H1 (cell line): ENCODE data around the gene ASIC5. TPM values are rescaled to one million over a fixed set of nuclear protein-coding genes. Genes with fewer than 3 reads are reported as not detected.

ENCODE experiments used
- CTCF ChIA-PET: fragments of 300-600 bp; sonication (Branson Sonifier 250); formaldehyde crosslinking; loops from one replicate; lab custom pipeline; 2021; ENCODE audit not compliant: partially characterized antibody; lab: Charles Lee
- POLR2A ChIA-PET: fragments of 300-600 bp; sonication (Branson Sonifier 250); formaldehyde crosslinking; loops from one replicate; lab custom pipeline; 2021; ENCODE audit warnings: inconsistent platforms; ENCODE audit not compliant: partially characterized antibody; lab: Charles Lee
- DNase-seq, 2 experiments: peaks; one replicate each; pipeline versions ENCODE4 v3.0.0 to v3.0.0-alpha.2; 2010 to 2022; ENCODE audit warnings: low spot score in 2 of 2, low read depth in 1 of 2, mixed read lengths in 1 of 2
- FAIRE-seq: peaks from 2 replicates; lab custom pipeline; 2011; peaks lifted over from hg19 to GRCh38; lab: Jason Lieb, UNC
- H2AFZ ChIP-seq: 2 replicates; pipeline ENCODE4 v1.8.1; 2012; ENCODE audit warnings: low read length, inconsistent platforms
- H2AK5ac ChIP-seq: 2 replicates; pipeline ENCODE4 v1.6.1; 2013; ENCODE audit warnings: low read depth, low read length
- H2BK120ac ChIP-seq: replicated peaks from 2 replicates; pipeline ENCODE3; 2013; ENCODE audit warnings: low read depth, low read length, inconsistent platforms
- H2BK12ac ChIP-seq: 2 replicates; pipeline ENCODE4 v1.6.1; 2013; ENCODE audit warnings: low read depth, low read length
- H2BK15ac ChIP-seq: 2 replicates; pipeline ENCODE4 v1.6.1; 2013; ENCODE audit warnings: low read length
- H2BK20ac ChIP-seq: 2 replicates; pipeline ENCODE4 v1.6.1; 2013; ENCODE audit warnings: low read length
- H2BK5ac ChIP-seq: 2 replicates; pipeline ENCODE4 v1.6.1; 2013; ENCODE audit warnings: low read depth, low read length
- H3K14ac ChIP-seq: 2 replicates; pipeline ENCODE4 v1.6.1; 2013; ENCODE audit warnings: inconsistent platforms; ENCODE audit not compliant: insufficient read length
- H3K18ac ChIP-seq: 2 replicates; pipeline ENCODE4 v1.6.1; 2013; ENCODE audit warnings: low read length; ENCODE audit errors: extremely low read depth
- H3K23ac ChIP-seq: 2 replicates; pipeline ENCODE4 v1.6.1; 2013; ENCODE audit warnings: inconsistent platforms; ENCODE audit not compliant: insufficient read length
- H3K23me2 ChIP-seq: 2 replicates; pipeline ENCODE4 v1.6.1; 2013; ENCODE audit warnings: low read depth, low read length
- H3K27ac ChIP-seq: 2 replicates; pipeline ENCODE4 v1.6.1; 2011; ENCODE audit warnings: low read depth, low read length, inconsistent platforms
- H3K27me3 ChIP-seq, 4 experiments: replicated peaks in 1 of 4; 1 replicate in 1 of 4; 2 replicates in 3 of 4; pipeline versions ENCODE4 v1.6.1 to v1.8.1; 2011 to 2013; ENCODE audit warnings: low read length in 3 of 4, mild to moderate bottlenecking in 3 of 4, inconsistent platforms in 2 of 4, mixed read lengths in 2 of 4, moderate library complexity in 1 of 4; ENCODE audit not compliant: control insufficient read depth in 3 of 4, insufficient read depth in 3 of 4; ENCODE audit errors: extremely low read depth in 1 of 4
- H3K36me3 ChIP-seq, 4 experiments: 2 replicates each; pipeline versions ENCODE4 v1.6.1 to v1.8.1; 2011 to 2013; ENCODE audit warnings: mild to moderate bottlenecking in 4 of 4, low read length in 3 of 4, moderate library complexity in 2 of 4, control low read depth in 1 of 4, inconsistent platforms in 1 of 4; ENCODE audit not compliant: insufficient read depth in 4 of 4, control insufficient read depth in 2 of 4
- H3K4ac ChIP-seq: replicated peaks from 2 replicates; pipeline ENCODE3; 2013; ENCODE audit warnings: low read length, low read depth, mixed read lengths, inconsistent platforms; ENCODE audit not compliant: insufficient read length
- H3K4me1 ChIP-seq, 4 experiments: replicated peaks in 1 of 4; 1 replicate in 1 of 4; 2 replicates in 3 of 4; pipeline versions ENCODE4 v1.6.1 to v1.8.1; 2011 to 2013; ENCODE audit warnings: low read length in 3 of 4, inconsistent platforms in 2 of 4, mixed read lengths in 1 of 4; ENCODE audit not compliant: insufficient read depth in 4 of 4, control insufficient read depth in 3 of 4
- H3K4me2 ChIP-seq, 2 experiments: 2 replicates each; pipeline versions ENCODE4 v1.6.1 to v1.8.1; 2011 to 2013; ENCODE audit warnings: low read depth in 2 of 2, low read length in 2 of 2, control low read depth in 1 of 2, inconsistent platforms in 1 of 2, mild to moderate bottlenecking in 1 of 2; ENCODE audit not compliant: insufficient read depth in 1 of 2
- H3K4me3 ChIP-seq, 4 experiments: fragments of 200-600, 300-600 bp in 1 of 4; sonication (generic), shearing (Covaris generic), sonication (Bioruptor Twin) in 1 of 4; 2 replicates each; pipeline versions ENCODE4 v1.5.1 to v1.8.1; 2011 to 2016; ENCODE audit warnings: low read length in 4 of 4, low read depth in 3 of 4, control low read depth in 2 of 4, inconsistent platforms in 2 of 4, mild to moderate bottlenecking in 2 of 4, mixed read lengths in 1 of 4, moderate library complexity in 1 of 4; ENCODE audit not compliant: insufficient read depth in 2 of 4; ENCODE audit errors: extremely low read depth in 1 of 4
- H3K56ac ChIP-seq: replicated peaks from 2 replicates; pipeline ENCODE3; 2013; ENCODE audit warnings: low read depth, mild to moderate bottlenecking, mixed read lengths, low read length, inconsistent platforms; ENCODE audit not compliant: insufficient read length
- H3K79me1 ChIP-seq: 2 replicates; pipeline ENCODE4 v1.6.1; 2013; ENCODE audit warnings: low read depth, low read length, control low read depth
- H3K79me2 ChIP-seq, 2 experiments: 2 replicates each; pipeline versions ENCODE4 v1.6.1 to v1.8.1; 2012 to 2013; ENCODE audit warnings: low read length in 2 of 2, mild to moderate bottlenecking in 2 of 2, inconsistent platforms in 1 of 2; ENCODE audit not compliant: insufficient read depth in 2 of 2, control insufficient read depth in 1 of 2
- H3K9ac ChIP-seq, 4 experiments: replicated peaks in 1 of 4; 1 replicate in 1 of 4; 2 replicates in 3 of 4; pipeline versions ENCODE4 v1.6.1 to v1.8.1; 2011 to 2013; ENCODE audit warnings: low read depth in 3 of 4, low read length in 3 of 4, control low read depth in 2 of 4, mild to moderate bottlenecking in 2 of 4, moderate library complexity in 2 of 4, inconsistent platforms in 1 of 4; ENCODE audit errors: extremely low read depth in 1 of 4
- H3K9me3 ChIP-seq, 2 experiments: 2 replicates each; pipeline versions ENCODE4 v1.6.1 to v1.8.1; 2012 to 2013; ENCODE audit warnings: mild to moderate bottlenecking in 2 of 2, moderate library complexity in 2 of 2, control low read depth in 1 of 2, inconsistent platforms in 1 of 2, low read depth in 1 of 2, low read length in 1 of 2, mixed read lengths in 1 of 2; ENCODE audit not compliant: insufficient read depth in 2 of 2
- H4K20me1 ChIP-seq, 2 experiments: replicated peaks in 1 of 2; 2 replicates each; pipeline versions ENCODE3 to v1.8.1; 2011 to 2013; ENCODE audit warnings: inconsistent platforms in 2 of 2, low read length in 2 of 2, mild to moderate bottlenecking in 1 of 2; ENCODE audit not compliant: insufficient read depth in 2 of 2, control insufficient read depth in 1 of 2
- H4K5ac ChIP-seq: 2 replicates; pipeline ENCODE4 v1.6.1; 2013; ENCODE audit warnings: low read length, low read depth, mixed read lengths, inconsistent platforms; ENCODE audit not compliant: insufficient read length
- H4K8ac ChIP-seq: 2 replicates; pipeline ENCODE4 v1.8.0; 2013; ENCODE audit warnings: mild to moderate bottlenecking, moderate library complexity, low read length, inconsistent platforms; ENCODE audit not compliant: insufficient read depth; ENCODE audit errors: extremely low read depth
- H4K91ac ChIP-seq: replicated peaks from 2 replicates; pipeline ENCODE3; 2013; ENCODE audit warnings: low read length, mixed read lengths, inconsistent platforms; ENCODE audit not compliant: insufficient read length
- BRCA1 ChIP-seq: IDR thresholded peaks from 2 replicates; pipeline ENCODE4 v1.6.1; 2012; ENCODE audit warnings: low read depth, low read length, improper control_type of control experiment
- CEBPB ChIP-seq: IDR thresholded peaks from 2 replicates; pipeline ENCODE4 v1.6.1; 2012; ENCODE audit warnings: low read depth, low read length
- POU5F1 ChIP-seq: IDR thresholded peaks from 2 replicates; pipeline ENCODE4 v1.6.1; 2011; ENCODE audit warnings: low read depth, mild to moderate bottlenecking, low read length, moderate library complexity
- TAF1 ChIP-seq: IDR thresholded peaks from 2 replicates; pipeline ENCODE4 v1.6.1; 2011; ENCODE audit warnings: mild to moderate bottlenecking, low read depth, low read length
- WGBS, 2 experiments: shearing (Covaris generic) in 1 of 2; methylation state at CpG; one replicate each; pipeline versions ENCODE4 v1.1.6 to v1.1.7; 2013 to 2015; ENCODE audit warnings: low lambda C conversion rate in 2 of 2, mixed read lengths in 2 of 2, inconsistent platforms in 1 of 2, low coverage in 1 of 2, missing lambda C conversion rate in 1 of 2; ENCODE audit not compliant: insufficient replicate concordance in 2 of 2, insufficient coverage in 1 of 2, insufficient read length in 1 of 2; ENCODE audit errors: extremely low coverage in 1 of 2, missing lambda C conversion rate in 1 of 2; 5-methylcytosine and 5-hydroxymethylcytosine counted together
- polyA plus RNA-seq, 7 experiments: library from polyadenylated mRNA; depleted of rRNA in 3 of 7; stranded (reverse) in 5 of 7; unstranded in 2 of 7; fragments of >200 nt in 5 of 7; fragments of 200-250 nt in 2 of 7; gene quantifications; 1 replicate in 5 of 7; 2 replicates in 1 of 7; 4 replicates in 1 of 7; pipeline versions ENCODE4 v1.2.1 to v1.2.3, GENCODE V29; 2011 to 2013; ENCODE audit warnings: missing spikeins in 2 of 7, mixed read lengths in 2 of 7
- total RNA-seq: library from RNA; stranded (reverse); fragmentation: NEBNext Ultra II Directional; extraction: Animal tissue kit (Norgen Biotek cat#: 25700); gene quantifications from 2 replicates; pipeline ENCODE4 v1.2.1, GENCODE V29; 2021

ASIC5 gene
- total and polyA plus RNA-seq, 2 of the 8 experiments (the other 6 are each of a cell fraction or from before 2014, with no cell fraction given), result not detected

DNA sequence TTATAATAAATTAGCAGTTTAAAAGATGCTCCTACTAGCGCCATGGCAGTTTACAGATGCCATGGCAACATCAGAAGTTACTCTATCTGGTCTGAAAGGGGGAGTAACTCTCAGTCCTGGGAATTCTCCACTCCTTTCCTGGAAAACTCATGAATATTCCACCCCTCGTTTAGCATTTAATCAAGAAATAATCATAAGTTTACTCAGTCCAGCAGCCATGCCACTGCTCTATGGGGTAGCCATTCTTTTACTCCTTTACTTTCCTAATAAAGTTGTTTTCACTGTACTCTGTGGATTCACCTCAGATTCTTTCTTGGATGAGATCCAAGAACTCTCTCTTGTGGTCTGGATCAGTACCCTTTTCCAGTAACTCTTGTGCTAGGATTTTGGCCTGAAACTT lies 55.0 kb downstream of the ASIC5 start:
- ChIA-PET POLR2A (interaction anchor here (1.4 kb wide), 1 partner anchor 142 kb away, joined by 4 read pairs; the partner anchor contains the start of gene CTSO), CTCF (interaction anchor here (0.7 to 6.4 kb wide), 8 partner anchors 10 to 664 kb away, joined by 3 to 69 read pairs (median 3); partner anchors contain the start of gene CTSO)
- H3K23me2 ChIP-seq, result no peaks in the 10 kb centered on the region
- no peak overlapping the region for H2AFZ ChIP-seq
- H3K9me3 ChIP-seq, result no peaks in the 10 kb centered on the region
- no peak overlapping the region for H3K14ac ChIP-seq
- no peak overlapping the region for H3K27ac ChIP-seq
- H3K23ac ChIP-seq, result no peak overlapping the region
- H4K8ac ChIP-seq, result no peak overlapping the region
- no peak overlapping the region for H3K4me3 ChIP-seq
- no peak overlapping the region for H2BK5ac ChIP-seq
- H3K56ac ChIP-seq, result no peak overlapping the region
- H3K9ac ChIP-seq, result no peak overlapping the region
- no peaks in the 10 kb centered on the region for H3K79me2 ChIP-seq
- H2AK5ac ChIP-seq, result no peak overlapping the region
- DNase-seq (no peak), FAIRE-seq (no peak)
- H4K5ac ChIP-seq, result no peak overlapping the region
- H4K20me1 ChIP-seq, result no peaks in the 10 kb centered on the region
- H2BK12ac ChIP-seq, result no peak overlapping the region
- H3K4ac ChIP-seq, result no peak overlapping the region
- no peak overlapping the region for H2BK15ac ChIP-seq
- H4K91ac ChIP-seq, result no peak overlapping the region
- WGBS, 2 experiments, result 87% methylated on average over 2 of the region's 2 CpGs; no CpG with 5 or more reads in 1 of the 2 experiments
- no peaks in the 10 kb centered on the region for H3K4me1 ChIP-seq
- H3K27me3 ChIP-seq, result no peaks in the 10 kb centered on the region
- no peaks in the 10 kb centered on the region for H3K36me3 ChIP-seq
- H3K4me2 ChIP-seq, result no peak overlapping the region
- H3K79me1 ChIP-seq, result no peaks in the 10 kb centered on the region
- no peak overlapping the region for H2BK20ac ChIP-seq
- no peak overlapping the region for H2BK120ac ChIP-seq
- no peak overlapping the region for H3K18ac ChIP-seq
- no peak for TF ChIP-seq TAF1
- TF ChIP-seq BRCA1, result no peak
- TF ChIP-seq CEBPB, result no peak
- TF ChIP-seq POU5F1, result no peak
